Stimulated activated CD8-positive, alpha-beta memory T cell treated with anti-CD3 and anti-CD28 coated beads, Interleukin-7, amount 100 ng/mL, for 48 hours (primary cell): Measurements from ENCODE around the gene SYTL2.
"Not testable (repeated sequence)": the region's sequence is repeated elsewhere in the genome, so short reads cannot be mapped to it uniquely, and the experiment has no call there.

ENCODE experiments used
- DNase-seq, 2 donors: peaks; one replicate each; pipeline ENCODE4 v3.0.0-alpha.2; 2020; ENCODE audit warnings: low read depth in 1 of 2; ENCODE audit errors: extremely low read depth in 1 of 2

Gene SYTL2

GRCh38 chr11:85795712-85796487, 15.0 kb downstream of the SYTL2 start:
- no peak for DNase-seq

GRCh38 chr11:85791409-85791990, 19.4 kb downstream of the SYTL2 start:
- DNase-seq: no peak

GRCh38 chr11:85787809-85788760, 22.9 kb downstream of the SYTL2 start:
- no peak for DNase-seq

GRCh38 chr11:85787168-85787567, 23.8 kb downstream of the SYTL2 start:
- no peak for DNase-seq

GRCh38 chr11:85784480-85785265, 26.3 kb downstream of the SYTL2 start:
- no peak for DNase-seq

DNA sequence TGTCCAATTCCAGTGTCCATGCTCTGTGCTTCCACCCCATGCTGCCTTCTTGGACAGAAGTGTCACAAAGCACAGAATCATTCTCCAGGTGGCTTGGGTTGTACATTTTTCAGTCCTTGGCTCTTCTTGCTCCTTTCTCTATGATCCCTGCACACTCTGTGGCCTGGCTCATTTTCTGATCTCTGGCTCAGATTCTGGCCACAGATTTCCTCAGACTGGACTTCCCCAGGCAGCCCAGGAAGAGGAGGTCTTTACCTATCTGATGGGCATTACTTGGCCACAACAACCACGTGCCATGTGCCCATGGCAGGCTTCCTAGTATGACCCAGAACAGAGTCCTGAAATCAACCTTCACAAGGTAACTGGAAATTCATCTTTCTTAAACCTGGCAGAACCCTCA, 27.2 kb downstream of the SYTL2 start:
- no peak for DNase-seq

DNA sequence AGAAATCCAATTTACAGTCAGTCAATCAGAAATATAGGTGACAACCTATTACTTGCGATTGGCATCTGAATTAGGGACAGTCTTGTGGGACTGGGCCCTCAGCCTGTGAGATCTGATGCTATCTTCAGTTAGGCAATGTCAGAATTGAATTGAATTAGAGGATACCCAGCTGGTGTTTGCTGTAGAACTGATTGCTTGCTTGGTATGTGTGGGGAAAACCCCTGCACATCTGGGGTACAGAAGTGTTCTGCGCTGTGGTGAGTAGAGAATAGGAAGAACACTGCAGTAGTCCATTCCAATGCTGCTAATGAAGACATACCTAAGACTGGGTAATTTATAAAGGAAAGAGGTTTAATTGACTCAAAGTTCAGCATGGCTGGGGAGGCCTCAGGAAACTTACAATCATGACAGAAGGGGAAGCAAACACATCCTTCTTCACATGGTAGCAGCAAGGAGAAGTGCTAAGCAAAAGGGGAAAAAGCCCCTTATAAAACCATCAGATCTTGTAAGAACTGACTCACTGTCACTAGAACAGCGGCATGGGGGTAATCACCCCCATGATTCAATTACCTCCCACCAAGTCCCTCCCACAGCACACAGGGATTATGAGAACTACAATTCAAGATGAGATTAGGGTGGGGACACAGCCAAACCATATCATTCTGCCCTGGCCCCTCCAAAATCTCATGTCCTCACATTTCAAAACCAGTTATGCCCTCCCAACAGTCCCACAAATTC, 30.0 kb downstream of the SYTL2 start:
- DNase-seq: peak in 1 of 2 donors; percentile 25

DNA sequence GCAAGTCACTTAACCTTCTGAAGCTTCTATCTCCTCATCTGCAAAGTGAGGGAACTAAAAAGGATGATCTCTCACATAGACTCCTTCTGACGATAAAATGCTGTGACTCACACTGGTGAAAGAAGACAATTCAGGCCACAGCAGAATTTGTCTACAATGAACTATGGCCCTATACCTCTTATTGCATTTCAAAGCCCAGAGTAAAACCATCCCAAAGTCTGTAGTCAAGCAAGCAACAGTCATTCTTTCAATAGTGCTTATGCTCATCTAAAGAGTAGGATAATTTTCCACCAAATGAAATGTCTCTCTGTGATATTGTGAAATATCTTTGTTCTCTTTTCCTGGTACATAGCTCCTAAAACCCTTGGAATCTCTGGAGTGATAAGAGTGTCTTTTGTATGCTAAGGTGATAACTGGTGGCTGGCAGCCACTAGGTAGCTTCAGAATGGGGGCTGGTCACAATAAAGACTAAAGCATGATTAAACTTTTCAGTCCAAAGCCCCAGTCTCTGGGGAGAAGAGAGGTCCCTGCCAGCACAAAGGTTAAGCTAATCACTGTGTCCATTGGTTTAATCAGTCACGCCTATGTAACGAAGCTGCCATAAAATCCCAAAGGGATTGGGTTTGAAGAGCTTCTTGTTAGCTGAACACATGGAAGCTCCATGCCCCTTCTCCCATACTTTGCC, 30.8 kb downstream of the SYTL2 start:
- no peak for DNase-seq

DNA sequence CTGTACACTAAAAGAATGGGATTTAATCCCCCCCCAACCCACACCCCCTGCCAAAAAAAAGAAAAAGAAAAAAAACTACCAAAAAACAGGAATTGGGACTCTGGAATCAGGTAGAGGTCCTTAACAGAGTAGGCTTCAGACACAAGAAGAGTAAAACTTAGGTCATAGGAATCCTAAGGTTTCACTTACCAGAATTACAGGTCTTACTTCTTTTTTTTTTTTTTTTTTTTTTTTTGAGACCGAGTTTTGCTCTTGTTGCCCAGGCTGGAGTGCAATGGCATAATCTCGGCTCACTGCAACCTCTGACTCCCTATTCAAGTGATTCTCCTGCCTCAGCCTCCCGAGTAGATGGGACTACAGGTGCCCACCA, 33.4 kb downstream of the SYTL2 start:
- DNase-seq: not testable (repeated sequence)

GRCh38 chr11:85776951-85777602, 33.9 kb downstream of the SYTL2 start:
- no peak for DNase-seq

GRCh38 chr11:85774256-85775101, 36.5 kb downstream of the SYTL2 start:
- DNase-seq: no peak

DNA sequence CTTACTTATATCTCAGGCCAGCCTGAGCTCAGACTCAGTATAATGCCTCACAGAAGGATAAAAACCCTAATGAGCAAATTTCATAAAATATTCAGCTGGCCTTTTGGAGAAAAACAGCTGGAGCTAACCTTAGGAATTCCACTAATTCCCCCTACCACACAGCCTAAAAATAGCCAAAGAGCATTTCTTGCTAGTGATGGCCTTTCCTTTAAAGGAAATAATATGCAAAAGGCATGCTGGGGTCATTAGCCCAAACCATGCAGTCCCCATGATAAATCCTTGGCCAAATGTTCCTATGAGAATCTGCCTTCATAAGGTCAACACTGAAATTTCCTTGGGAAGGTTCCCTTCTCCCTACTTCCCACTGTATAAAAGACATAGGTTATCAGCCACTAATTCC, 38.2 kb downstream of the SYTL2 start:
- no peak for DNase-seq

- no peak for DNase-seq
Measured at GRCh38 chr11:85771568-85771967, 39.4 kb downstream of the SYTL2 start.

- DNase-seq: no peak
Measured at GRCh38 chr11:85769771-85770170, 41.2 kb downstream of the SYTL2 start.

DNA sequence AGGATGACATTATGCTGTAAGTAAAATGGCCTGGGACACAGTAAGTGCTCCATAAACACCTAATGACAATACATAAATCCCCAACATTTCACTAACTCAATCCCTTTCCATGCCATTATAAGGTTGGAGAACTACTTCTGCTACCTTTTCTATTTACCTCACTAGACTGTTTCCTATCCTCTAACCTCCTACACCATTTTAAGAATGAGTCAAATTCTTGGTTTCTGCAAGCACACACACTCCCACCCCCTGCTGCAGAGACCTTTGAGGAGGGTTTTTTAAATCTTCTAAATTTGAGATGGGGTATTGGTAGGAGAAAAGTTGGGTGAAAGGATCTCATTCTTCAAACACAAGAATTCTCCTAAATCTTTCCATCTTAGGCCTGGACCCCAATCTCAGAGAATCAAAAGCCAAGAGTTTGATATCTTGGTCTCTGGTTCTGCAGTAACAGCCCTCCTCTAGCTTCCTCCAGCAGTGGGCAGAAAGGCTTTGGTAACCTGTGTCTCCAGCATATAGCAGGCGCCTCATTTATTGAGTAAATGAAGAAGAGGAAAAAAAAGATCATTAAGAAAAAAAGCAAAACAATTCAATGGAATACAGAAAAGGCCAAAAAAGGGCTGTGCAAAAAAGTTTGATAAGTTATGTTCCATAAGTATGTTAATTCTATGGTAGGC, 42.3 kb downstream of the SYTL2 start:
- no peak for DNase-seq

DNA sequence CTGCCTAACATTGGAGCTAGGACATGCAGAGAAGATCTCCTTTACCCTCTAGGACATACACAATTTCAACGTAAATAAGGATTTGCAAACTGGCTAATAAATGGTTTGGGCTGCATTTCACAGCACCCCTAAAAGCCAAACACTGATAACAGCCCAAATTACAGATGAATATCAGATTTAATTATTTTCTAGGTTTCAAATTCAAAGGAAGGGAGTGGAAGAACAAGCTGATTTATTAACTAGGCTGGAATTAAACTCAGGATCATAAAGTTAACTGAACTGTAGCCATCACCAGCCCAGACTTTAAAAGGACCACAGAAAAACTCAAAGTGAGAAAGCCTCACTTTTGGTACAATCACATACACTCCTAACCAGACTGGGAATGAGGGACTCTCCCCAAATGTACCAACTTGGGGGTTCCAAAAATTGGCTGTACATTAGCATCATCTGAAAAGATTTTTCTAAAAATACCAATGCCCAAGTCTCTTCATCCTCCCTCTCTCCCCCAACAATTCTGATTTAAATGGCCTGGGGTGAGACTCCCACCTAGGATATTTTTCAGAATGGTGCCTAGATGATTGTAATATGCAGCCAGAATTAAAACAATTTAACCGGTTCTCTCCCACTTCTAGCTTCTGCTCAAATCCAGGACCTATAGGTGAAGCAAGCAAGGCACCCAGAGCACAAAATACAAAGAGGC, 43.5 kb downstream of the SYTL2 start:
- no peak for DNase-seq

DNA sequence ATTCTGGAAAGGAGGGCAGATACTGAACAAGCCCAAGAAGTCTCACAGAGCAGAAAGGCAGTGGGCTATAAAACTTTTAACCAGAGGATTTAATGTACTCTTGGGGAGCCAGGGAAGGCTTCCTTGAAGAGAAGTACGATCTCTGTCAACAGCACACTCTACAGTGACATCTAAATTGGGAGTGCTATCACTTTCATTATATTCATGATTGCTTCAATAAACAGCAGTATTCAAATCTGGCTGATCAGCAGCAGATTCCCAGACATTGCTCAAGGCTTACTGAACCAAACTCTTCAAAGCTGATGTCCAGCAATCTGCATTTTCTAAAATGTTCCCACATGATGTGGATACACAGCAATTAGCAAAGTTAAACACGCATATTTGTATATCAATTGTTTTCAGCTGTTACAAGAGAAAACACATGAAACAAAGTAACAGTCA, 44.2 kb downstream of the SYTL2 start:
- no peak for DNase-seq
